ENCODE measurements around the gene MARK2.
"Not testable (repeated sequence)": the region's sequence is repeated elsewhere in the genome, so short reads cannot be mapped to it uniquely, and the experiment has no call there.

The MARK2 gene

DNA sequence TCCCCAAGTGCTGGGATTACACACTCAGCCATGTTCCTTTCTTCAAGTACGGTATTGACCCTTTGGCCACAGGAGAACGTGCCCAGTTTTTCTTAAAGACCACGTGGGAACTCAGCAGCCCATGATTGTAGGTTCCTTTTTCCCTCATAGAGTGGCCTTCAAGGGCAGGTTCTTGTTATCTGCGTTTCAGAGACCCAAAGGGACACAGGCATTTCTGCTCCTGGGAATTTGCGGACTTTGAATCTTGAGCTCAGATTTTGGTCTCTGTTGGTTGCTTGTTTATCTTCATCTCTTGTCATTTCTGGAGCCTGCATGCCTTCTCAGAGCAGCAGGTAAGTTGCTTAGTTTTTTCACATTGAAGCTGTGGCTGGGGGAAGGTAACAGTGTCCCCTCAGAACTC lies 12.0 kb downstream of the MARK2 start:
- ATAC-seq (replicated peaks) (no peak), DNase-seq (no peak)
- Mint-ChIP-seq H3K9me3 (no peaks in the 10 kb centered on the region), H3K36me3 (ENCODE audit: insufficient read depth) (peaks cover 40% of the 10 kb centered on the region), H3K4me1 (ENCODE audit: low read depth in 2 of 2) (peaks cover 44 to 54% of the 10 kb centered on the region in 2 donors), H3K27me3 (no peaks in the 10 kb centered on the region), H3K4me3 (peak overlapping the region; percentile 61 to 71), H3K27ac (peak overlapping the region; percentile 88 to 92)

DNA sequence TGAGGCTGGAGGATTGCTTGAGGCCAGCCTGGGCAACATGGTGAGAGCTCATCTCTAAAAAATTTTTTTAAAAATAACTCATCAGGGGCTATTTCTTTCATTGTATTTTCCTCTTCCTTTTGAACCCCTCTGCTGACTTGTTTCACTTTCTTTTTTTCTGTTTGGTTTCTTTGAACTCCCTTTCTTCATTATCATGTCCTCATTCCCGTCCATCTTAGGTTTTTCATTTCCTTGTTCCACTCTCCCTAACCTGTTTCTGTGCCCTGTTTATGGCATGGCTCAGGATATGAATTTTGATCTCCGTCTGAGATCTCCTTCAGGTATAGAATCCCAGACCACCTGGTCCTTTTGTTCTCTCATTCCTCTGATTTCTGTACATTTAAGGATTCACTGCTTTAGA lies 12.5 kb downstream of the MARK2 start:
- H3K27me3 Mint-ChIP-seq = no peaks in the 10 kb centered on the region
- no peaks in the 10 kb centered on the region for H3K9me3 Mint-ChIP-seq
- H3K4me3 Mint-ChIP-seq = peak overlapping the region; percentile 61 to 71
- H3K27ac Mint-ChIP-seq = peak overlapping the region; percentile 88 to 92
- H3K36me3 Mint-ChIP-seq (ENCODE audit: insufficient read depth) = peaks cover 36% of the 10 kb centered on the region
- ATAC-seq (replicated peaks) = peak; percentile 56
- DNase-seq = no peak
- H3K4me1 Mint-ChIP-seq (ENCODE audit: low read depth in 2 of 2) = peaks cover 43 to 51% of the 10 kb centered on the region in 2 donors

DNA sequence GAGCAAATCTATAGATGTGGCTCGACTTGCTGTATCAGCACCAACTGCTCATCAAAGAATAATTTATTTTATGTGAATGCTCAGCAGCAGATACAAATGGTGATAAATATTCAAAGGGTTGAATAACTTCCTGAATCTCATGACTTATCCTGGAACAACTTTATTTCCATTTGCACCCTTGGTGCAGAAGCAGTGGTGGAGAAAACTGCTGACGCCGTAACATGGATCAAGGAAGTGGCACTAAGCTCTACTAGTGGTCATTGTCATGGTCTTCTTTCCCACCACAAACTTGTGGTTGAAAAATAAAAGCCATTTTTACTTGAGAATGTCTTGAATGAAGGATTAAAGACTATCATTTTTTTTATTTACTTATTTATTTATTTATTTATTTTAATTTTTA lies 14.6 kb downstream of the MARK2 start:
- DNase-seq (no peak), ATAC-seq (replicated peaks) (no peak)
- no peak overlapping the region for H3K27ac Mint-ChIP-seq
- H3K36me3 Mint-ChIP-seq (ENCODE audit: insufficient read depth) = peaks cover 42% of the 10 kb centered on the region
- peak overlapping the region in 1 of 2 donors; percentile 37 for H3K4me3 Mint-ChIP-seq
- no peaks in the 10 kb centered on the region for H3K27me3 Mint-ChIP-seq
- no peaks in the 10 kb centered on the region for H3K9me3 Mint-ChIP-seq
- peaks cover 39 to 46% of the 10 kb centered on the region in 2 donors for H3K4me1 Mint-ChIP-seq (ENCODE audit: low read depth in 2 of 2)

DNA sequence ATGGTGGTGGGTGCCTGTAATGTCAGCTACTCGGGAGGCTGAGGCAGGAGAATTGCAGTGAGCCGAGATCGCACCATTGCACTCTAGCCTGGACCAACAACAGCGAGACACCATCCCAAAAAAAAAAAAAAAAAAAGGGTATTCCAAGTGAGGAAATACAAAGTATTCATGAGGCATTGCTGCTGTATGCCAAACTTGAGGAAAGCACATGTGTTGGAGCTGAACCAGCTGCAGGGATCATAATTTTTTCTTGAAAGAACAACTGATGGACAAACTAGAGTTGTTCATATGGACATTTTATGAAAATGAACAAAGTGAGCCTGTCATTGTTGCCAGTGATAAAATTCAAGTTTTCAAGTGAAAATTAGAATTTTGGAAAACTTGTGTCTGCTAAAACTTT lies 15.8 kb downstream of the MARK2 start:
- H3K4me1 Mint-ChIP-seq (ENCODE audit: low read depth in 2 of 2) = peaks cover 38 to 44% of the 10 kb centered on the region in 2 donors
- H3K27me3 Mint-ChIP-seq = no peaks in the 10 kb centered on the region
- peak overlapping the region in 1 of 2 donors; percentile 38 for H3K4me3 Mint-ChIP-seq
- ATAC-seq (replicated peaks) (no peak), DNase-seq (no peak)
- peak overlapping the region; percentile 74 to 85 for H3K27ac Mint-ChIP-seq
- H3K36me3 Mint-ChIP-seq (ENCODE audit: insufficient read depth) = peaks cover 43% of the 10 kb centered on the region
- H3K9me3 Mint-ChIP-seq = no peaks in the 10 kb centered on the region

DNA sequence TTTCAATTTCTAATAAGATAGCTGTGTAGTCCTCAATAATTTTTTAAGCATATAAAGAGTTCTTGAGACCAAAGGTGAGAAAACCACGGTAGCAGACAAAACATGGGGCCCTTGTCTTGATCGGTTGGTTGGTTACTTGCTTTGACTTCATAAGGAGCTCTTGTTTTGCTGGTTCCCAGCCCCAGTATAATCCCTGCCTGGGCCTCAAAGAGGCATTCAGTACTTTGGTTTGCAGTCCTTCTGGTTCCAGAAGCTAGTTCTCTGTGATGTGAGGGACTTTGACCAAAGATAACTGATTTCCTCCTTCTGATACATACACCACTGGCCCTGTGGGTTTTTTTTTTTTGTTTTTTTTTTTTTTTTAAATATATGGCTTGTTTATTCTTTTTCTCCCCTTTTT lies 17.1 kb downstream of the MARK2 start:
- Mint-ChIP-seq H3K4me3 (peak overlapping the region; percentile 60 to 65), H3K36me3 (ENCODE audit: insufficient read depth) (peaks cover 50% of the 10 kb centered on the region), H3K27ac (peak overlapping the region in 1 of 2 donors; percentile 85), H3K4me1 (ENCODE audit: low read depth in 2 of 2) (peaks cover 31 to 42% of the 10 kb centered on the region in 2 donors), H3K27me3 (no peaks in the 10 kb centered on the region), H3K9me3 (no peaks in the 10 kb centered on the region)
- peak; percentile 81 for ATAC-seq (replicated peaks)
- peak in 1 of 3 experiments; percentile 23 for DNase-seq

DNA sequence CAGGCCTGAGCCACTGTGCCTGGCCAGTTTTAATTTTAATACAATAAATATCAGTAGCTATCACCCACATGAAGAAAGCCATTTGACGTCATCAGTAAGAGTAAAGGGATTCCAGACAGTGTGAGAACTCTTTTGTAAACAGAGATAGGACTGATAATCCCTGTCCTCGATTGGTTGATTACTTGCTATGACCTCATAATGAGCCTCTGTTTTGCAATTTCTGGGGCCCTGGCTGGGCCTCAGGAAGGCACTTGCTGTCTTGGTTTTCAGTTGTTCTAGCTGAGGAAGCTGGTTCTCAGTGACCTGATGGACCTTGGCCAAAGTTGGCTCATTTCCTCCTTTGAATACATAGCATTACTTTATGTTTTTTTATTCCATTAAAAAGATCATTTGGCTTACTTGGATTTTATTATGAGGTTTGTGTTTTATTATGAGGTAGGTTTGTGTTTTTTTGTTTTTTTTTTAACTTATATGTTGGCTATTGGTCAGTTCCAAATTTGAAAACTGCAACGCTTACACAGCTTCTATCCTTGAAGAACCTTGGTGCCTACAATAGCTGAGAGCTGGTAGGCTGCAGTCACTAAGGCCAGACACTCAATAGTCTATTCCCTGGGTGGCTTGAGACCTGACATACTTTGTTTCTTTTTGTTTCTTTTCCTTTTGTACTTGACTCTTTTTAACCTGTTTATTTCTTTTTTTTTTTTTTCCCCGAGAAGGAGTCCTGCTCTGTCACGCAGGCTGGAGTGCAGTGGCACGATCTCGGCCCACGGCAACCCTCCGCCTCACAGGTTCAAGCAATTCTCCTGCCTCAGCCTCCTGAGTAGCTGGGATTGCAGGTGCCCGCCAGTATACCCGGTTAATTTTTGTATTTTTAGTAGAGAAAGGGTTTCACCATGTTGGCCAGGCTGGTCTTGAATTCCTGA lies 20.0 kb downstream of the MARK2 start:
- peak overlapping the region in 1 of 2 donors; percentile 45 for H3K4me3 Mint-ChIP-seq
- H3K27me3 Mint-ChIP-seq = no peaks in the 10 kb centered on the region
- peak overlapping the region; percentile 71 to 85 for H3K27ac Mint-ChIP-seq
- DNase-seq (no peak), ATAC-seq (replicated peaks) (no peak)
- H3K4me1 Mint-ChIP-seq (ENCODE audit: low read depth in 2 of 2) = peaks cover 27 to 46% of the 10 kb centered on the region in 2 donors
- H3K9me3 Mint-ChIP-seq = no peaks in the 10 kb centered on the region
- H3K36me3 Mint-ChIP-seq (ENCODE audit: insufficient read depth) = peaks cover 45% of the 10 kb centered on the region

DNA sequence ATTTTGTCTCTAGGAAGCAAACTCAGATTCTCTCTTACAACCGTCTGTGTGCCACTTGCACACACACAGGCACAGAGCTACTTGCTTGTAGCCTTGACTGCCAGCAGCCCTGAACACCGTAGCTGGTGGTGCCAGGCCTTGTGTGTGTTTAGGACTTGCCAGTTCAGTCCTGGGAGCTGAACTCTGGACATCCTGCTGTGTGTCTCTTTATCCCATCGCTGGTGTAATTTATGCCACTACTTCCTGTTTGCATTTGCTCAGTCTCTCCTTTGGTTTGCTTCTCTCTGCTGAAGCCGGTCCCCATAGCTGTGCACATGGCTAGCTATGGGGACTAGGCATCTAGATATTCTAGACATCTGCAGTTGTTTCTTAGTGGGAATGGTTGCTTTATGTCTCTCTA lies 24.0 kb downstream of the MARK2 start:
- no peaks in the 10 kb centered on the region for H3K9me3 Mint-ChIP-seq
- no peak for DNase-seq
- H3K4me3 Mint-ChIP-seq = peak overlapping the region in 1 of 2 donors; percentile 49
- H3K27me3 Mint-ChIP-seq = no peaks in the 10 kb centered on the region
- peaks cover 33% of the 10 kb centered on the region for H3K36me3 Mint-ChIP-seq (ENCODE audit: insufficient read depth)
- no peak for ATAC-seq (replicated peaks)
- peak overlapping the region; percentile 82 to 96 for H3K27ac Mint-ChIP-seq
- peaks cover 45 to 59% of the 10 kb centered on the region in 2 donors for H3K4me1 Mint-ChIP-seq (ENCODE audit: low read depth in 2 of 2)

DNA sequence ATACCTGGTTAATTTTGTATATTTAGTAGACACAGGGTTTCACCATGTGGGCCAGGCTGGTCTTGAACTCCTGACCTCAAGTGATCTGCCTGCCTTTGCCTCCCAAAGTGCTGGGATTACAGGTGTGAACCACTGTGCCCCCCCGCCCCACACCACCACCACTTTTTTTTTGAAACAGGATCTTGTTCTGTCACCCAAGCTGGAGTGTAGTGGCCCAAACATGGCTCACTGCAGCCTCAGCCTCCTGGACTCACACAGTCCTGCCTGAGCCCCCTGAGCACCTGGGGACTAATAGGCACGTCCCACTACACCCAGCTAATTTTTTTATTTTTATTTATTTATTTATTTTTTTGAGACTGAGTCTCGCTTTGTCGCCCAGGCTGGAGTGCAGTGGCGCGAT lies 24.7 kb downstream of the MARK2 start:
- not testable (repeated sequence) for ATAC-seq (replicated peaks); DNase-seq; H3K9me3 Mint-ChIP-seq; H3K27me3 Mint-ChIP-seq
- Mint-ChIP-seq H3K4me3 (peak overlapping the region in 1 of 2 donors; percentile 49), H3K4me1 (ENCODE audit: low read depth in 2 of 2) (peaks cover 49 to 62% of the 10 kb centered on the region in 2 donors), H3K27ac (peak overlapping the region; percentile 82 to 96), H3K36me3 (ENCODE audit: insufficient read depth) (peaks cover 30% of the 10 kb centered on the region)

DNA sequence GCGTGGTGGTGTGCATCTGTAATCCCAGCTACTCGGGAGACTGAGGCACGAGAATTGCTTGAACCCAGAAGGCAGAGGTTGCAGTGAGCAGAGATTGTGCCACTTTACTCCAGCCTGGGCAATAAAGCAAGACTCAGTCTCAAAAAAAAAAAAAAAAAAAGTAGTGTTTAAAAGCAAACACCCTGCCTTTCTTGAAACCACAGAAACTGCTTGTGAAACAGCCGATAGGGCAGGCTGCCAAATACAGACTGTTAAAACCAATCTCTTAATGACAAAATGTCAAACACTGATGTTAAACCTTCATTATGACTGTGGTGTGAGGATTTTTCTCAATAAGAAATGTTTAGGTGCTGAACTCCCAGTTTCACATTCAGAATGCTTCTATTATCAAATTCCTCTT lies 27.3 kb downstream of the MARK2 start:
- Mint-ChIP-seq H3K4me1 (ENCODE audit: low read depth in 2 of 2) (peaks cover 65 to 77% of the 10 kb centered on the region in 2 donors), H3K36me3 (ENCODE audit: insufficient read depth) (peaks cover 13% of the 10 kb centered on the region), H3K9me3 (no peaks in the 10 kb centered on the region), H3K27ac (peak overlapping the region; percentile 89 to 93), H3K4me3 (peak overlapping the region; percentile 78 to 84), H3K27me3 (no peaks in the 10 kb centered on the region)
- ATAC-seq (replicated peaks) (peak; percentile 83), DNase-seq (peak; percentile 71 to 78 (median 75))

DNA sequence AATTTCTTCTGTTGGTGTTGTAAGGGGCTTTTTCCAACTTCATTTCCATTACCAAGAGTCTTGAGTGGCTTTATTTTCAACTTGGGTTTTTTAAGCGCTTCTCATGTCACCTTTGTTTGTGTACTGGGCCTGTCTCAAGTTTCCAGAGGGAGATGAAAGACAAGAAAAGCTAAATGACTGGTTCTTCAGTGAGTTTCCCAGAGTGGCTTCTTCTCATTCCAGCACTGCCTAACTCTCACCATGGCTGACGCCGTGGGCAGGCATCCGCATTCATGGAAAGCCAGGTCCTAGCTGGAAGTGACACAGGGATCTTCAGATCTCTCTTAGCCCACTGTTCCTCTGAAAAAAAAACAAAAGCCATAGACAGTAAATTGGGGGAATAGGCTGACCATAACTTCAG lies 28.6 kb downstream of the MARK2 start:
- Mint-ChIP-seq H3K36me3 (ENCODE audit: insufficient read depth) (peaks cover 13% of the 10 kb centered on the region), H3K27ac (peak overlapping the region; percentile 81 to 89), H3K4me3 (peak overlapping the region in 1 of 2 donors; percentile 84), H3K27me3 (no peaks in the 10 kb centered on the region), H3K9me3 (no peaks in the 10 kb centered on the region), H3K4me1 (ENCODE audit: low read depth in 2 of 2) (peaks cover 69 to 81% of the 10 kb centered on the region in 2 donors)
- no peak for DNase-seq
- ATAC-seq (replicated peaks) = no peak

DNA sequence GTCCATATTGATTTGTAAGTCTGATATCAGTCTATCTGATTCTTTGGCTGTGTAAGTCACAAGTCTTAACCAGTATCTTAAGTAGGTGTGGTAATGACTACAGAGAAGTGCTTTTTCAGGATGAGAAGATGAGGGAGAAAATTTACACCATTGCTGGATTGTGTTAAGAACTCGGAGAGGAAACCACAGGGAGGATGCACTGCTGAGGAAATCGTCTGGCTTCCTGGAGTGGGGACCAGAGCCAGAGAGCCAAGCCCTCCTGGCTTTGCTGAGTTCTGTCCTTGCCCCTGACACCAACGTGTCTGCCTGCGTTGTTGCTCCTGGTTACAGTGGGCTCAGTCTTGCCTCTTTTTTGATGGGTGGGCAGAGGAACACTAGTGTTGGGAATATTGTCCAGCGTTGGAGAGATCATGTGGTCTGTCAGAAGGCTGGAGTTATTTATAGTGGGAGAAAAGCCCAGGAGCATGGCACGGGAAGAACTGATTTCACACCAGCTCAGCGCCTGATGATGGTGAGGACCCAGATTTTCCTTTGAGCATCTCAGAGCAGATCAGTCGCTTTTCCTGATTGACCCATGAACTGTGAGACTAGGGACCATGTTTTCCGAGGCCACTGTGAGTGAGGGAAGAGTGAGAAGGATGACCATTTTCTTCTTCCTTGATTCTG lies 29.6 kb downstream of the MARK2 start:
- Mint-ChIP-seq H3K36me3 (ENCODE audit: insufficient read depth) (peaks cover 10% of the 10 kb centered on the region), H3K4me1 (ENCODE audit: low read depth in 2 of 2) (peaks cover 65 to 80% of the 10 kb centered on the region in 2 donors), H3K4me3 (peak overlapping the region; percentile 58 to 84), H3K9me3 (no peaks in the 10 kb centered on the region), H3K27ac (peak overlapping the region; percentile 14 to 81), H3K27me3 (no peaks in the 10 kb centered on the region)
- DNase-seq (no peak), ATAC-seq (replicated peaks) (no peak)

DNA sequence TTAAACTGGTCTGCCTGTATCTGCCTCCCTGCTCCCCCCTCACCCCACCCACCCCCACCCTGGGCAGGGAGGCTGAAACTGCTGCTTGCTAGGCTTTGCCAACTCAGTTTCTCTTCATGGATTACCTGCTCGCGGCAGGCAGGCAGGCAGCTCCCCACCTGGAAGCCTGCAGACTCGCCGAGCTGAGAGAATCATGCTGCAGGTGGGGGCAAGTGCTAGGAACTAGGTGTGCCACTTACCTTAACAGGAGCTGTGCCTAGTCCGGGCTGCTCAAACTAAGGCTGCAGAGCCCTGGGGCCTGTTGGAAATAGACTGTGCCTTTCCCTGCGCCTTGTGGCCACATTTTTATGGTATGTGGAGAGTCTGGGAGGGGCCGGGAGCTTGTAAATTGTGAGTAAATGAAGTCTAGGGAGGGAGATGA lies 30.3 kb downstream of the MARK2 start:
- Mint-ChIP-seq H3K9me3 (no peaks in the 10 kb centered on the region), H3K4me3 (peak overlapping the region; percentile 84 to 87), H3K4me1 (ENCODE audit: low read depth in 2 of 2) (peaks cover 68 to 82% of the 10 kb centered on the region in 2 donors), H3K36me3 (ENCODE audit: insufficient read depth) (peaks cover 10% of the 10 kb centered on the region), H3K27me3 (no peaks in the 10 kb centered on the region), H3K27ac (peak overlapping the region; percentile 91 to 95)
- DNase-seq (no peak), ATAC-seq (replicated peaks) (no peak)

DNA sequence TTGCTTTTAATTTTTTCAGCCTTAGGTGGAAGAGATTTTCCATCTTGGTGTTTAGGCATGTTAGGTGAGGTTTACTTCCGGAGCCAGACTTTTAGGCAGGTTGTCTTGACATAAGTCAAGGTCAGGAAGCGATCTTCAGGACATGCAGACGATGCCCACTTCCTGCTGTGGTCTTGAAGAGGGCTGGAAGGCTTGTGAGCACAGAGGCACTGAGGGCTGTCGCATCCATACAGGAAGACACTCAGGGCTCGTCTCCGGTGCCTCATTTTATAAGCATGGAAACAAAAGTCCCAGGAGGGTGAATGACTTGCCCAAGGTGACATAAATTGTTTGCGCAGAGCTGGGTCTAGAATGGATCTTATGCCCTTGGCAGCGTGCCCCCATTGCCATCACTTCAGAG lies 30.8 kb downstream of the MARK2 start:
- peak overlapping the region; percentile 91 to 95 for H3K27ac Mint-ChIP-seq
- ATAC-seq (replicated peaks) = peak; percentile 67
- DNase-seq = peak; percentile 20 to 36 (median 29)
- peaks cover 10% of the 10 kb centered on the region for H3K36me3 Mint-ChIP-seq (ENCODE audit: insufficient read depth)
- no peaks in the 10 kb centered on the region for H3K27me3 Mint-ChIP-seq
- no peaks in the 10 kb centered on the region for H3K9me3 Mint-ChIP-seq
- H3K4me1 Mint-ChIP-seq (ENCODE audit: low read depth in 2 of 2) = peaks cover 72 to 86% of the 10 kb centered on the region in 2 donors
- H3K4me3 Mint-ChIP-seq = peak overlapping the region; percentile 84 to 87
